PC-9 (cell line): Measurements from ENCODE around the gene USP48.

Experiments used
- EZH2 ChIP-seq: fragments of 200-600 bp; sonication (generic); IDR thresholded peaks from 2 replicates; pipeline ENCODE4 v1.8.0; 2017; ENCODE audit warnings: antibody characterized with exemption, low read depth
- TF ChIP-seq, protein P1 (sequence below): fragments of 200-600 bp; sonication (generic); conservative IDR thresholded peaks from 2 replicates; pipeline ENCODE4 v1.6.1; 2017; ENCODE audit warnings: mixed run types, antibody characterized with exemption, mild to moderate bottlenecking, moderate library complexity

DNA sequence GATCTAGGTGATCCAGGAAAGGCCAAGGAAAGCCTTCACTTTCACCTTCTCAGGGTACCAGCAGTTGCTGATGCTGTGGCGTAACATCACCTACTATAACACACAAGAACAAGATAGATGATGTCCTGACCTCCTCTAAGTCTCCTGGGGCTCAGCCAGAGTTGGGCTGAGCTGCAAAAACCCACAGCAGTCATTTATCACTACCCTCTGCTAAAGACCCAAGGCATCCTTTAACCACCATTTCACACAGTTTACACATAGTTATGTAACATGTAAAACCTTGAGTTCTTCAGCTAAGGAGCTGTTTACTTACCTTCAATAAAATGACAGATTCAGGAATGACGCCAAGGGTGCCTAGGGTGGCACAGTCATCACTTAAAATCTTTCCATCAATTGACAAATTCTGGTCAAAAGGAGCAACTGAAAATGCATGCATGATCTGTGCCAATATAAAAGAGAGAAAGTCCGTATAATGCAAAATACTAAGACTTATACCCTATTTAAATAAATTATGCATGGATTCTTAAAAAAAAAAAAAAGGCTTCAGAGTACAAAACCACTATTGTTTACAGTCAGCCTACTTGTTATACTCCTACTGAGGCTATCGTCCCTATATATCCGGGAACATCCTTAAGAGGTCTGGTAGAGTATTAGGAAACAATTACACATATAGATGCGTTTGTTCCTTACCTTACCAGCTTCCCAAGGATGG, 93.1 kb downstream of the USP48 start:
- no peak for TF ChIP-seq EZH2
- TF ChIP-seq, protein P1, sequence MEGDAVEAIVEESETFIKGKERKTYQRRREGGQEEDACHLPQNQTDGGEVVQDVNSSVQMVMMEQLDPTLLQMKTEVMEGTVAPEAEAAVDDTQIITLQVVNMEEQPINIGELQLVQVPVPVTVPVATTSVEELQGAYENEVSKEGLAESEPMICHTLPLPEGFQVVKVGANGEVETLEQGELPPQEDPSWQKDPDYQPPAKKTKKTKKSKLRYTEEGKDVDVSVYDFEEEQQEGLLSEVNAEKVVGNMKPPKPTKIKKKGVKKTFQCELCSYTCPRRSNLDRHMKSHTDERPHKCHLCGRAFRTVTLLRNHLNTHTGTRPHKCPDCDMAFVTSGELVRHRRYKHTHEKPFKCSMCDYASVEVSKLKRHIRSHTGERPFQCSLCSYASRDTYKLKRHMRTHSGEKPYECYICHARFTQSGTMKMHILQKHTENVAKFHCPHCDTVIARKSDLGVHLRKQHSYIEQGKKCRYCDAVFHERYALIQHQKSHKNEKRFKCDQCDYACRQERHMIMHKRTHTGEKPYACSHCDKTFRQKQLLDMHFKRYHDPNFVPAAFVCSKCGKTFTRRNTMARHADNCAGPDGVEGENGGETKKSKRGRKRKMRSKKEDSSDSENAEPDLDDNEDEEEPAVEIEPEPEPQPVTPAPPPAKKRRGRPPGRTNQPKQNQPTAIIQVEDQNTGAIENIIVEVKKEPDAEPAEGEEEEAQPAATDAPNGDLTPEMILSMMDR: no peak
